GM12801 (cell line): ENCODE measurements around the gene TMEM120A.

ENCODE experiments used
- CTCF ChIP-seq: IDR thresholded peaks from one replicate; pipeline ENCODE4 v1.5.1; 2011; ENCODE audit warnings: control low read depth; ENCODE audit not compliant: insufficient read length; ENCODE audit errors: extremely low read depth

The TMEM120A gene

DNA sequence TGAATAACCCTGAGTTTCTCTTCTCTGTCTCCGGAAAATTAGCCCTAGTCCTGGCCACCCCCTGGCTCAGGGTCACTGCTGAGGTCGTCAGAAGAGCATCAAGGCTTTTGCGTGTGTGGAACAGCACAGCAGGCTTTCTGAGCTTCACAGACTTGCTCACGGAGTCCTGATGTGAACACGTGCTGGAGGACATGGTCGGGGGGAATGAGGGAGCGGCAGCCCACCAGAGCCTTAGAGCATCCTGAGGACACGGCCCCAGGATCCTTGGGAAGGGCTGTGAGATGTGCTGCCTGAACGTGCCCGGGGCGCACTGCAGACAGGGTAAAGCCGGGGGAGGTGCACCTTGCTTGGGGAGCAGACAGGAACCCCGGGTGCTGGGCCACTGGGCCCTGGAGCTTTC lies 28.8 kb downstream of the TMEM120A start:
- TF ChIP-seq CTCF = no peak

- TF ChIP-seq CTCF = no peak
Observed at GRCh38 chr7:75963381-75963995, 30.9 kb downstream of the TMEM120A start.

- TF ChIP-seq CTCF = no peak
Observed at GRCh38 chr7:75962607-75963380, 31.6 kb downstream of the TMEM120A start.

DNA sequence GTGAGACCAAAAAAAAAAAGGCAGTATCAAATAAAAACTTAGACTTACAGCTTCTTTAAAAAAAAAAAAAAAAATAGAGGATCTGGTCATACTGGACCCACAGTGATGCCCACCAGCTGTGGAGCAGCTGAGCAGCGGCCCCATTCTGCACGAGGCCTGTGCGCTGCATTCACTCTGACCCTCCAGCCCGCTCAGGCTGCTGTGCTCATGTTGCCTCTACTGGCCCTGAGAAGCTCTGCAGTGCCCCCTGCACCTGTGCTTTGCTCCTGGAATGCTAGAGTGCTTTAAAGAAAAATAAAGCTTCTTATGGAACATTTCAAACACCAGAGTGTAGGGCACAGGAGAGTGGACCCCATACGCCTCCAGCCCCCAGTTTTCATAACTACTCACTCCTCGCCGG lies 33.2 kb downstream of the TMEM120A start:
- TF ChIP-seq CTCF = no peak

GRCh38 chr7:75960372-75960771 lies 34.0 kb downstream of the TMEM120A start:
- TF ChIP-seq CTCF = no peak

DNA sequence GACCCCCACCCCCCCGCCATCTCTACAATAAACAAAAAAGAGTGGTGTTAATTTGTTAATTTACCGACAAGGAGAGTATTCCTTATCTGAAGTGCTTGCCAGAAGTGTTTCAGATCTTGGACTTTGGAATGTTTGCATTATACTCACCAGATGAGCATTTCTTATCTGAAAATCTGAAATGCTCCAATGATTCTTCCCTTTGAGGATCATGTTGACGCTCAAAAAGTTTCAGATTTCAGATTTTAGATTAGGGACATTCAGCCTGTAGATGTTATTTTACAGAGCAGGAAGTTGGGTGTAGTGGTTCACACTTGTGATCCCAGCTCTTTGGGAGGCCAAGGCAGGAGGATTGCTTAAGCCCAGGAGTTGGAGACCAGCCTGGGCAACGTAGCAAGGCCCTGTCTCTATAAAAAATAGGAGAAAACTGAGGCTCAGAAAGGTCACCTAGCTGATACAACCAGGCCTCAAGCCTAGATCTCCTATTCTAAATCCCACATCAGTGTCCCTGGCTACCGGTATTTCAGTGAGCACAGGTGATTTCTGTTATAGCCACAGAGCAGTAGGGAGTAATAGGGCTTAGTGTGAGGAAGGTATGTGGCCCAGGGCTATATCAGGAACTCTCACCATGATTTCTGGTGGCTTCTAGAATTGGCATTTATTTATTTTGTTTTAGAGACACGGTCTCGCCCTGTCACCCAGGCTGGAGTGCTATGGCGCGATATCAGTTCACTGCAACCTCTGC lies 35.4 kb downstream of the TMEM120A start:
- no peak for TF ChIP-seq CTCF

DNA sequence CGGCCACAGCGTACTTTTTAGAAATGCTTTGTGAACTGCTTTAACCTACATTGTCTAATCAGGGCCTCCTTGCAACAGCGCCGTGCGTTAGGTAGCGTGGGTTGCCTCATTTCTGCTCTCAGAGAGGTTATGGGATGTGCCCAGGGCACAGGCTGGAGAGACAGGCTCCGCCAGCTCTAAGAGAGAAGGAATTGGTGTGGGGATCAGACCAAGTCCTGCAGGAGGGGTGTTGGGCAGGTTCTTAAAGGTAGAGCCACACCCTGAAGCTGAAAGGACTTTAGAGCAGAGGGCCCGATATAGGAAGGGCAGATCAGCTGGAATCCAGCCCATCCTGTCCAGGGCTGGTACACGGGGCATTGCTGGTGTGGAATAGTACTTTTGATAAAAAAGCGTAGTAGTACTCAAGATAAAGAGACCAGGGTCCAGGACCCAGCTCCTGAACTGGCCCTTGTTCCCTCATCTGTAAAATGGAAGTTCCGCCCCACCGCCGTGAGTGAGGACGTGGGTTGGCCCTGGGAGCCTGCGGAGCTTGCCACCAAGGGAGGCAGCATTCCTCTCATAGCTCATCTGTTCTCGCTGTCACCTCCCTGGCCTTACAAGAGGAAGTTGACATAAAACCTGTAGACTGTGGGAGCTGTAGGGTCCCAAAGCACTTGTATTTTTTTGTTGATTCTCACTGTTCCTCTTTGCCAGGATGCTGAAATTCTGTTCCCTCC lies 37.2 kb downstream of the TMEM120A start:
- no peak for TF ChIP-seq CTCF
